Suppressor macrophage treated with lipopolysaccharide for 4 hours (primary cell): Measurements from ENCODE around the gene DNAH8.

ENCODE experiments used
- DNase-seq: peaks from one replicate; pipeline ENCODE4 v3.0.0-alpha.2; 2020

The DNAH8 gene

DNA sequence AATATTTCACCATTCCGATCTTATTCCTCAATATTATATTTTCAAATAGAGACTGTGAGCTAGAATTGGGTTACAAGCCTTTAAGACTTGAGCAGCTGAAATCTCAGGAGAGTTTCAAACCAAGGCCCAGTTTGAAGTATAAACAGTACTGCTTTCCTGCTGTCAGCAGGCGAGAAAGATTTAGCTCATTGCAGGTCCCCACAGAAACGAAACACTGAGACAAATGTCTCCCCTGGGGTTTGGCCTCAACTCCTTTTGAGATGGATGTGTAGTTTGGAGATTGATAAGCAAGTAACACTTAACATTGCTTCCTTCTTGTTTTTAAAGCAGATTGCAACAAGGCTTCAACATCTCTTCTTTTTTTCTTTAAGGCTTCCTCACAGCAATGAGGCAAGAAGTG is 311.1 kb downstream of the DNAH8 start:
- DNase-seq, result no peak

DNA sequence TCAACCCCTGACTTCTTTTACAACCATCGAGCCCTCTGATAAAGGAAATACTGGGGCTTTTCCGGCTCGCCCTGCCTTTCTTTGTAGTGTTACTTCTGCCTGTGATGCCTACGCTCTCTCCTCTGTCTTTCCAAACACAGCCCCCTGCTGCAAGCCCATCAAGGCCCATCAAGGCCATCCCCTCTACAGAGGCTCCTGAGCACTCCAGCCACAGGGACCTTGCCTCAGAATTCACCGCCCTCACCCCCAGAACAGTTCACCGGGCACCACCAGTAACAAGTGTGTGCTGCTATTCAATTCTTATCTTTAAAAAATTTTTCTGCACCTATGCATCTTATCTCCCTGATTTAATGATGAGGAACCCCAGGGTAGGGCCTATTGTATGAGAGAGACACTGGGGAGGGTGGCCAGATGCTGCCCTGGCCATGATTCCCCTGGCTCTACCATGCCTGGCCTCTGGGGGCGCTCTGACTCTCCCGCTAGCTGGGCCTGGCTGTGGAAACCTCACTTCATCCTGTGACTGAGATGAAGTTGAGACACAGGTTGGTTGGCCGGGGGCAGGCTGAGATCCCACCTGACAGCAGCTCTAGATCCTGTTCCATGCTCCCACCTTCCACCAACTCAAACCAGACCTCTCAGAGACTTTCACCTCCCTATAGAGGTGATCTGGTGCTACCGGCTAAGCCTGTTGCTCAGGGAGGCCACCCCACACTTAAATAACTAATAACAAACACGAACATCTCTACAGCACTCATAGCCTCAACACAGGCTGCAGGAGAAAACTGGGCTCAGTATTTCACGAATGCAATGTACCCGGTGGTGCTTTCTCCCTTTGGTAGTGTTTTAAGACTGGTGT is 314.3 kb downstream of the DNAH8 start:
- DNase-seq, result peak; percentile 40

DNA sequence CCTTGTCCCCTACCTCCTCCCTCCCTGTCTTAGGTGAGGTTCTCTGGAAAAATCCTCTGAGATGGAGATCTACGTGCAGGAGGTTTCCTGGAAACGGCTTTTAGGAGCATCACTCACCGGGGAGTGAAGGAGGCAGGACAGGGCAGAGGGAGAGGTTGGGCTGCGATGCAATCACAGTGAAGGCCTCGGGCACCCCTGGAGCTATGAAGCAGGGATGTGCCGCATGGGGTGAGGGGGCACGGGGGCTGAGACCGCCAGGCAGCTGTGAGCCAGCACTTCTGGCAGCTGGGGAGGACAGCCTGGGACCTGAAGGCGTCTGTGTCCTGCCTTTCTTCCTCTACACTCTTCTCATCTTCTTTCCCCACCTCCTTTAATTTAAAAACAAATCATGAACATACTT is 320.6 kb downstream of the DNAH8 start:
- no peak for DNase-seq

DNA sequence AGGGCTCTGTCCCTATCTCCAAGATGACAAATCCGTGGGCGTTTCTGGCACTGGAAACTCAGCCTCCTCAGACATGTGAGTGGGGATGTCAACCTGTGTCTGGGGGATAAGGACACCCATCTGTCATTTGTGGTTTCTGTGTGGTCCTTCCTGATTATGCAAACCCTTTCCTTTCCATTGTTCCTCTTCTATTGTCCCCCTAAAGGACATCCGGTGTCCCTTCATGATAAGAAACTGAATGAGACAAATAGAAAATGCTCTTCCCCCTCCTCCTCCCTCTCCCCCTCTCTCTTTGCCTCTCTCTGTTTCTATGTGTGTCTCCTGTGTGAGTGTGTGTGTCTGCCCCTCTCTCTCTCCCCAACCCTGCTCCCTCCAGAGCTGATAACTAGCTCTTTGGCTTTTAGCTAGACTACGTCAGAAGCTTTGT is 322.0 kb downstream of the DNAH8 start:
- DNase-seq, result no peak

DNA sequence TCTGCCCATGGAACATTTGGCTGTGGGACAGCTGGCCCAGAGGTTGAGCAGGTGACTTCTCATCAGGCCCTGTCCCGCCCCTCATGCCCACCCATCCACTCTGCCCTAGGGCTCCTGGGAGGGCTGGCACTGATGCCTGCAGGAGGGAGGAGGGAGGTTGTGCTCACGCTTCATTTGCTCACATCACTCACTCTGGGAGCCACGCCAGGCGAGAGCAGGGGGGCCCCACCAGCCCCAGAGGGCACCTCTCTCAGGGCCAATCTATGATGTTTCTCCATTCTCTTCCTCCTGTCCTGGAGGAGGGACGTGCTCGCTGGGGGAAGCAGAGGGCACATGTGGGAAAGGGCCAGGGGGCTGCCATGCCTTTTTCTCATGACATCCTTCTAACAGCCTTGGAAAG is 322.6 kb downstream of the DNAH8 start:
- DNase-seq, result no peak

DNA sequence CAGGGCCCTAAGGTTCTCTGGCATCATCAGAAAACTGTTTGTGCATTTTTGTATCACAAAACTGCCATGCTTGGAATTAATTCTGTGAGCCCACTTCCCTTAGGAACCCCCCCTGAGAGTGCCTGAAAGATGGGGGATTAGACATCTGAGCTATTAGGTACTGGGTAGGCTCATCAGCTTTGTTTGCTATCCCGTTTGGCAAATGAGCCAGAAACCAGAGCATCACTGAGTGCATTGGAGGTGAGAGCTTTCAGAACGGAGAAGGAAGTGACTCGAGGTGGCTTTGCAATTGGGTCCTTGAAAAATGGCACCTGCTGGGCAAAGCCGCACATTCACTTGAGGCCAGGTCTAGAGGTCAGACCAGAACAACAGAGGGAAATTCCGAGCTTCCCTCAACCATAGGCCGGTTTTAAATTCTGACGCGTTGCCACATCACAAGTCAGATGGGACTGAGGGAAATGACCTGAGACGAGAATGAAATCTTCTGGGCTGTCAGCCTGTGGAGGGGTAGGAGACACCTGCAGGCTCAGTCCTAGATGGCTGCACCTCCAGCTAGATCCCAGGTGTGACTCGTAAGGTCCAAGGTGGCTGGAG is 325.1 kb downstream of the DNAH8 start:
- DNase-seq, result no peak

DNA sequence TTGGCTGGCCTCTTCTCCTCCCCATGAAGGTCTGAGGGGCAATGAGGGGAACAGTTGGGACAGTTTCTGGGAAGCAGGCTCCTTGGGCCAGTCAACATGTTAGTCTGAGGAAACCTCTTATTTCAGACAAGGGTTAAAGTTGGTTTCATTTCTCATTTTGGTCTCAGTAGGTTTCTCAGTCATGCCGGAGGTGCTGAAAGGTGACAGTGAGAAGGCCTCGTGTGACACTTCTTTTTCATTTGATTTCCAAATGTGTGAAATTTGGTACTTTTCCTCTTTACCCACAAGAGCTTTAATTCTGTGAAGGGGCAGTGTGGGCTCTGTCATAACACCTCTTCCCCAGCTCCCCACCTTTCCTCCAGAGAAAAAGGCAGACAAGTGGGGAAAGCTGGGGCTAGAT is 326.0 kb downstream of the DNAH8 start:
- no peak for DNase-seq

DNA sequence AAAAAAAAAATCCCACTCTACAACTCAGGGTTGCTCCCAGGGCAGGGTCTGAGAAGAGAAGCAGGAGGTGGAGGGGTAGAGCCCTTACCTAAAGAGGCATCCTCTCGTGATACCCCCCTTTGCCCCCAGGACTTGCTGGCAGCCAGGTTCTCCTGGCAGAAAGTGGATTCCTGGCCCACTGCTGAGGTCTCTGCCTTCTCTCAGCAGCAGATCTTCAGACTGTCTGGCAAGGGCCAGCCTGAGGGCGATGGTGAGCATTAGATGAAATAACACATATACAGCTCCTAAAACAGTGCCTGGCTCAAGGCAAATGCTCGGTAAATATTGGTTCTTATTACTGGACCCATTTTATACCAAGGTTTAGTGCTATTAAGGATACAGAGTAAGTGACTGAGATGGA is 328.7 kb downstream of the DNAH8 start:
- DNase-seq, result no peak

DNA sequence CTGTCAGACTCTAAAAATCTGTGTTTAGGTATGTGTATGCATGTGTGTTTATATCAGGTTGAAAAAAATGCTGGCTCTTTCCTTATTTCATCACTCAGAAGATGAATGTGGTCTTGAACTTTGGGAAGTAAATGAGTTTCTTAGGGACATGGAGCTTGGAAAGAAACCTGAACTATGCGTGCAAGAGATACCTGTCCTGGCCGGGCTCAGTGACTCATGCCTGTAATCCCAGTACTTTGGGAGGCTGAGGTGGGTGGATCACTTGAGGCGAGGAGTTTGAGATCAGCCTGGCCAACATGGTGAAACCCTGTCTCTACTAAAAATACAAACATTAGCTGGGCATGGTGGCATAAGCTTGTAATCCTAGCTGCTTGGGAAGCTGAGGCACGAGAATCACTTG is 329.1 kb downstream of the DNAH8 start:
- no peak for DNase-seq

DNA sequence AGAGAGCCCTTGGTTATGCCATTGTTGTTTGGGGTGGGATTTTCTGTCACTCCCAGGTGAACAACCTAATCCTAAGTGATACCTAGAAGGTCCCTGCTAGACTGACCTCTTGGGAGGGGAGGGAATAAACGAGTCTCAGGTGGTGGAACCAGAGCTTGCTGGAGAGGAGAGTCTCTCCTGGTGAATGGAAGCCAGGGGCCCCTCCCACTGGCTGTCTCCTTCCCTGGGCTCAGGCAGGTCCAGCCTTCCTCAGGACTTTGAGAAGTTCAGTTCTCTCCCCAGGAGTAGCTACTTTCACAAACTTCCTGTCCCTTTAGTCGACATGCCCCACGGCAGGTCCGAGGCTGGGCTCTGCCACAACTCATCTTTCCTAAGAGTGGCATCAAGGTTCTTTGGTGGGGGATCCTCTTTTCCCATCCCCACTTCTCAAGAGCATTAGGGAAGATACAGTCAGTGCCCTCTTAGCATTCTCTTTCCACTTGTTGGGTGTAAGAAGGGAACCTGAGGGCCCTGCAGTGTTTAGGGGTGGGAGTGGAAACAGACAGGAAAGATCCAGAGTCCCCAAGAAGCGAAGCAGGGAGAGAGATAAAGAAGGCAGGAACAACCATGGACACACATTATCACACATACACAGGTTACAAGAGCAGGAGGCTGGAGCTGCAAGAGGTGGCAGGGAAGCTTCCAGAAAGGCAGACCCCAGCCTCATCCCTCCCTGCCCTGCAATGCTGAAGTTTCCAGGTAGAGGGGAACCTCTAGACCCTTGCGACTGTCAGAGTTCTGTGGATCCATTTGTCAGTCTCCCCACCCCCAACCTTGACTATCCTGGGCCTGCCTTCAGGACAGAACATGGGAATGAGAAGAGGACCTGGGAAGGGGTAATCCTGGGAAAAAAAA is 332.6 kb downstream of the DNAH8 start:
- no peak for DNase-seq

DNA sequence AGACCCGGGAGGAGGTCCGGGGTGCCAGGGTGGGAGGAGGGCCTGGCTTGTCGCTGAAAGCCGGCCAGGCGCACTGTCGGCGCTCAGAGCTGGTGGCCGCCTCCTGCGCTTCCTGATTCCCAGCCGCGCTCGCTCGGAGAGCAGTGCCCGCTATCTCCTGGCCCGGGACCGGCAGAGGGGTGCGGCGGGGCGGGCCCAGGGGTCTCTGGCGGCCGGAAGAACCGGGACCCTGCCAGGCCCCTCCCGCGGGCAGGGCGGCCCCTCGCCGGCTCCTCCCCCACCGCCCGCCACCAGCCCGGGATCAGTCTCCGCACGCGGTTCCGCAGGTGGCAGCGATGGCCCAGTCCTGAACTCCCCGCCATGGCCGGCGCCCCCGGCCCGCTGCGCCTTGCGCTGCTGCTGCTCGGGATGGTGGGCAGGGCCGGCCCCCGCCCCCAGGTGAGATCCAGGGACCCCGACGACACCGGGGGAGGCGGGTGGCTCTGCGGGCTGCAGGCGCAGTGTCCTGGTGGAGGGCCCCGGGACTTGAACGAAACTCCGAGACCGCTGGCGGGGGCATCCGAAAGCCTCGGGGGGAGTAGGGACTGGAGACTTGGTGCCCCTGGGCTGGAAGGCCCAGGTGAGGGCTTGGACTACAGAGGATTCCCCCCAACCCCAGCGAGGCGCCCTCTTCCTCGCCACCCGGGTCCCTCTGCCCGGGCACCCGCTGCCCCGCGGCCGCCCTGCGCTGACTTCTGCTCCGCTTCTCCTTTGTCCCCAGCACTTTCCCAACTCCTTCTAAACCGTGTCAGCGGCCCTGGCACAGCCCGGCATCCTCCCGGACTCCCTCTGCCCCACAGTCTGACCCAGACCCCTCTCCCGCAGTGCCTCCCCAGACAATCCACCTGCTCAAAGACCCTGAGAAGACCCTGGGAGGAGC is 333.6 kb downstream of the DNAH8 start, which contains the start of gene GLP1R:
Gene GLP1R (plus strand): TSS at position 301 of the 919 bp plus-strand sequence. CDS start 60 bp downstream, at position 361.
- no peak for DNase-seq

DNA sequence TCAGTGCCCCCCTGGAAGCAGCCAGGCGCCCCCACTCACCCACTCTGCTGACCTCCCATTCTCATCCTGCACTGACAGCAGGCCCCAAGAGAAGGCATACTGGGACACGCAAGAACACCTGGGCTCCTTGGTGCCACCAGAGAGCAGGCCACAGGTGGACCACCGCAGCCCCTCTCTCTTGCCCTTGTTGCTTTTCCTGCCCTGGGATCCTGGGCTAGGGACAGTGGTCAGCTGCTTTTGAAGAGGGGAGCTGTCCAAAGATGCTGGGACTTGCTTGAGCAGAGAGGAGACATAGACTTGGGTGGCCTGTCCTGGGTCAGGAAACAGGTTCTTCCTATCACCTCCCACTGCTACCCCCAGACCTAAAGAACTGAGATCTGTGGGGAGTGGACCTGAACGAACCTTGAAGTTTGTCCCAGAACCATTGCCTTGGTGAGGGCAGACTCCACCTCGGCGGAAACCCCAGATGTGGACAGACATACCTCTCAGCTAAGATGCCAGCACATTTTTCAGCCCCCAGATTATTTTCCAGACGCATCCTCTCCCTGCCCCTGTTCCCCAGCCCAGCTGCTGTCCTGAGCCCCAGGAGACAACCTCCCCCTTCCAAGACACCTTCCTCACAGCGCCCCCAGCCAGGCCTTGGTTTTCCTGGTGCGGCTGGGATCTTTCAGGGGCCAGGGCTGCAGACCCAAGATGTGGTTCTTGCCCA is 334.6 kb downstream of the DNAH8 start:
- no peak for DNase-seq

DNA sequence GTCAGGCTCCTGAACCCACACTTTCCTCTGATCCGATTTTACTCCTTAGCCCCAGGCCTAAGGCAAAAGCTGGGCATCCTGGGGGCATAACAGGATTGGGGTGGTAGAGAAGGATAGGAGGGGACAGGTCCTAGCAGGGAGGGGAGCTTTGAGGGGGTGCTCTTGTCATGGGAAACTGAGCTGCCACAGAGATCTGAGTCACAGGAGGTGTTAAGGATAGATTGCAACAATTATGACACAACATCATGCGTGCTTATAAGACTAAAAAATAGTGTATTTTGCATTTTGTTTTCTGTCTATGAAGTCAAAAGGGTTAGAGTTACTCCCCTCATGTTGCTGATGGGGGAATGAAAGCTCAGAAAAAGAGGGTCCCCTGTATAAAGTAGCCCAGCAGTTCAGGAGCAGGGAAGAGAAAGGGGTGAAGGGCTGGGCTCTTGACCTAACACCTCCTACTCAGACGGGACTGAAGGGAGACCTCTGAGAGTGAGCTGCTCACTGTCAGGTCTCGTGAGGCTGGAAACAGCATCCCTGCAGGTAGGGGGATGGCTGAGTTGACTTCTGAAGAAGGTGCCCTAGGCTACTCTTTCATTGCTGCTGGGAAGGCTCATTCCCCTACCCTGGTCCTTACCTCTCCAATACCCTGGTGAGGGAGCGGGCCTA is 335.5 kb downstream of the DNAH8 start:
- DNase-seq, result no peak

DNA sequence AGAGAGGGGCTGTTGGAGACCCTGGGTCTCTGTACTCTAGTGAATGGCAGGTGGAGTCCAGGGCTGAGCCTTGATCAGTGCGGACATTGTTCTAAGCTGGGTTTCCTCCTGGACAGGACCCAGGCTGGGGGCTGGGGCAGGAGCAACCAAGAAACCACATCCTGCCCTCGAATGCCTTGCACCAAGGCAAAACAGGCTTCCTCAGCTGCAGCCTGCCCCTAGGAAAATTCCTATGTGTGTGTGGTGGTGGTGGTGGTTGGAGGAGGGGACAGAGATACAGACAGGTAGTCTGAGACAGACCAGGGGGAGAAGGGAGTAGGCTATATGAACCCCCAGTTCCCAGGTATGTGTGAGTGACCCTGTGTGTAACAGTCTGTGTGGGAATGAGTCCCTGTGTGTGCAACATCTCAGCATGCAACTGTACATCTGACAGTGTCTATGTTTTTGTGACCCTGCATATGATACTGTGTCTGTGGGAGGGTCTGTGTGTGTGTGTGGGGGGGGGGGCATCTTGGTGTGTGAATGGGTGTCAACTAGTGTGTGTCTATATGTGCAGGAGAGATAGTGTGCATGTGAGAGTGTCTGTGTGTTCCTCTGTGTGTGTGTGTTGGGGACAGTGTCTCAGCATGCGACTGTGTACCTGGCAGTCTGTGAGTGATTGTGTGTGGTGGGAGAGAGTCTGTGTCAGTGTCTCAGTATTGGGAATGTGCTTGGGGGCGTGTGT is 336.4 kb downstream of the DNAH8 start:
- no peak for DNase-seq

DNA sequence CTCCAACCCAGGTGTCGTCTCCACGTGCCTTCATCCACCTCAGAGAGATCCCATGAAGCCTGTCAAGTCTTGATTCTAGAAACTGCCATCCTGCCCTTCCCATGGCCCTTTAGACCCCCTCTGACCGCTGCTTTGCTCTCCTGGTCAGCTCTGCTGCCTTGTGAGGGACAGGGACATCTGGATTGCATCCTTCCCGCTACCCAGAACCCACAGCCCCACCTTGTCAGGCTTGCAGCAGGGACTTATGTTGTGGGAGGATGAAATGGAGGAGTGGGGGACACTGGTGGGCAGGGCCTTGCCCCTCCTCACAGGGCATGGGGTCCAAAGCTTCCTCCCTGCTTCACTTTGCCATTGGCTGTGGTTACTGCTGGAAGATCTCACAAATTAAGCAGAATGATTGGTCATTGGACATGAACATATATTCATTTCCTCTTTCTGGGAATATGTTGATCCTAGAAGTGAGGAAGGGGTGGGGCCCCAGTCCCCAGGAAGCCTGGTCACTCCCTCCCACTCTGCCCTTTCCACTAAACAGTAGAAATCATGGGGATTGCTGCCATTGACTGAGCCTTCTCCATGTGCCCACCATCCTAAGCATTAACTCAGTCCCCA is 338.0 kb downstream of the DNAH8 start:
- DNase-seq, result peak; percentile 10

DNA sequence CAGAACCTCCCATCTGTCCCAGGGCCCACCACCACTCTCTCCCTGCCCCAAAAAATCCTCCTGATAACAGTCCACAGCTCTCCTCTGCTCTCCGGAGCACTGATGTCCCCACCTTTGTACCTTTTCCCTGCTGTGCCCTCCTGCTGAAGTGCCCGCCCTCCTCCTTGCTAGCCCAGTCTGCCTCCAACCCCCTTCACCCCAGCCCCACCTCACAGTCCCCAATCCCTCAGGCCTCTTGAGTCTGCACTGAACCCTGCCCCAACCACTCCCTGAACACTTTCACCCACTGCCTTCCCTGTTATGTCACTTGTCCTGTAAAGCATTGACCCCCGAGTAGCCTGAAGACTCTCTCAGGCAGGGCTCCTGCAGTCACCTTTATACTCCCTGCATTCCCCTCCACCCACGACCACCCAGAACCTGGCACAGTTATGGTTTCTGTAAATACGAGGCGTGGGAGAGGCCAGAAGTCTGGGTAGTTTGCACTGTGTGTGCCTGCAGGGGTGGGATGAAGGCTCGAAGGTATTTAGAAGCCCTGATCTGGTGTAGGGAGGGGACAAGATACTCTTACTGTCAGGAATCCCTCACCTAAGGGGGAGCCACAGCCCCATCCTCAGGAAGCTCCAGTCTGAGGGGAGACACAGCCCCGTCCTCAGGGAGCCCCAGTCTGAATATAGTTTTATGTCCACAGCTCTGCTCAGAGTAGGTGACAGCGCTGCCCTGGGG is 338.9 kb downstream of the DNAH8 start:
- DNase-seq, result no peak

DNA sequence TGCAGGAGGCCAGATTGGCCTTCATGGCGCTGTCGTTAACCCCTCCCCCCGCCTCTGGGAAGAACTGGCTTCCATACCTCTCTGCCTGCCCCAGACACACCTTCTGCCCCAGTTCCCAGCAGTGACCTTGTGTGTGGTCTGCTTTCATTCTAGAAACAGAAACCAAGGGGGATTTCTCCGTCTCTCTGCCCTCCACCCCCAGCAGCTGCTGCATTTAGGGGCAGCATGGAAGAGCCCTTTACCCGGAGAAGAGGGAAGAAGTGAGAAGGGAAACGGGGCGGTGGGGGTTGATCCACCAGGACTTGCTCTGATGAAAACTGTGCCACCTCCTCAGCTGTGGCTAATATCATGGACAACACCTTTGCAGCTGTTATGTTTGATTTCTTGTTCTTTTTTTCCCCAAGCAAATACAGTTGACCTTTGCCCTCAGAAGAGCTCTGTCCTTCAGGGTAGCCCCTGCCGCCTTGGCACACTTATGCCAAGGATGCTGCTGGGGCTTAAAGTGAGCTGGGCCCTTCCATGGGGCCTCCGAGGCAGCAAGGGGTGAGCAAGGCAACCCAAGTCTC is 339.5 kb downstream of the DNAH8 start:
- no peak for DNase-seq

DNA sequence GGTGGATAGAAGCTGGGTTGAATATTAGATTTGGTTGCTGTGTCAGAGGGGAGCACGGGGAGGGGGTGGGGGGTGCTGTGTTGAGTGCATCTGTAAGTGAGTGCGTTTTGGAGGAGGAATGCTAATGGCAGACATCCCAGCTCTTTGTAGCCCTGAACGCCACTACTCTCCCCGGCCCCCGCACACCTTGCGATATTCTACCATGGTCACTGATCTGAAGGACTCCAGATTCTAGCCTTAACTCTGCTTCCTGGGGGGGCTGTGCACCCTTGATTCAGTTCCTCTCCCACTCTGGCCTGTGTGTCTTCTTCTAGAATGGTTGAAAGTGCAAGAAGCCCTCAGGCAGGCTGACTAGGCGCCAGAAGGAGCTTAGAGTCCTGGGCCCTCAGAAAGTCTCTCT is 340.6 kb downstream of the DNAH8 start:
- no peak for DNase-seq

DNA sequence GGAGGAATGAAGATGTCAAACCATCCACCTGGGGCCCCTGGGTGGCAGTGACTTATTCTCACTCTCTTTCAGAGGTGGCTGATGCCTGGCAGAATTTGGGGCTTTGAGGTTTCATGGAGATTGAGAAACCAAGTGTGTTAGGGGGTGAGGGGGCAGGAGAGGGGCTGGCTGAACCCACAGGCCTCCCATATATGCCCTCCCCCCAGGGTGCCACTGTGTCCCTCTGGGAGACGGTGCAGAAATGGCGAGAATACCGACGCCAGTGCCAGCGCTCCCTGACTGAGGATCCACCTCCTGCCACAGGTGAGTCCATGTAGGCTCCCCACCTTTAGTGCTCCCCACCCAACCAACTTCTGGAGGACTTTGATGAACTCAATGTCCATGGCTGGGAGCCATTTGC is 341.1 kb downstream of the DNAH8 start:
- DNase-seq, result no peak
